HepG2 (cell line): ENCODE measurements around the gene SGMS1. TPM values are rescaled to one million over a fixed set of nuclear protein-coding genes. Genes with fewer than 3 reads are reported as not detected.
"Not testable (repeated sequence)": the region's sequence is repeated elsewhere in the genome, so short reads cannot be mapped to it uniquely, and the experiment has no call there.

Source experiments
- CREB1 ChIP-seq, 2 experiments: fragments of 450-650 bp in 1 of 2; IDR thresholded peaks; 2 replicates each; pipeline ENCODE4 v1.6.1; 2016 to 2017; ENCODE audit warnings: control low read depth in 1 of 2, mild to moderate bottlenecking in 1 of 2, missing compliant biosample characterization in 1 of 2, missing genetic modification characterization in 1 of 2
- ELF1 ChIP-seq: sonication (generic); formaldehyde crosslinking; IDR thresholded peaks from 2 replicates; pipeline ENCODE4 v1.4.0; 2020; ENCODE audit warnings: missing genetic modification reagents
- GABPA ChIP-seq, 2 experiments: IDR thresholded peaks; 2 replicates each; pipeline ENCODE4 v1.6.1; 2011 to 2016; ENCODE audit warnings: low read depth in 2 of 2, low read length in 1 of 2, missing biosample characterization in 1 of 2, missing genetic modification characterization in 1 of 2
- GATAD2A ChIP-seq: IDR thresholded peaks from 2 replicates; pipeline ENCODE4 v1.6.1; 2016
- NONO ChIP-seq, 2 experiments: fragments of 450-650 bp in 1 of 2; sonication (generic) in 1 of 2; formaldehyde crosslinking in 1 of 2; IDR thresholded peaks in 1 of 2; conservative IDR thresholded peaks in 1 of 2; 2 replicates each; pipeline versions ENCODE4 v1.6.1 to v1.8.0; 2017 to 2022; ENCODE audit warnings: mild to moderate bottlenecking in 1 of 2, missing genetic modification reagents in 1 of 2, moderate library complexity in 1 of 2
- PHF20 ChIP-seq: sonication (generic); formaldehyde crosslinking; IDR thresholded peaks from 2 replicates; pipeline ENCODE4 v1.5.0; 2020; ENCODE audit warnings: mild to moderate bottlenecking, missing genetic modification reagents
- POGZ ChIP-seq: sonication (generic); formaldehyde crosslinking; IDR thresholded peaks from 2 replicates; pipeline ENCODE4 v1.4.0; 2020; ENCODE audit warnings: mild to moderate bottlenecking, missing genetic modification reagents
- RBFOX2 ChIP-seq: fragments of 200-400 bp; formaldehyde crosslinking; IDR thresholded peaks from 2 replicates; pipeline ENCODE4 v1.6.1; 2017; ENCODE audit warnings: low read depth, mild to moderate bottlenecking, low read length
- SAP130 ChIP-seq: IDR thresholded peaks from 2 replicates; pipeline ENCODE4 v1.6.1; 2016; ENCODE audit warnings: low read depth
- SOX6 ChIP-seq, 2 experiments: fragments of 450-650 bp in 1 of 2; sonication (generic) in 1 of 2; formaldehyde crosslinking in 1 of 2; IDR thresholded peaks; 2 replicates each; pipeline versions ENCODE4 v1.4.0 to v1.6.1; 2017 to 2020; ENCODE audit warnings: antibody characterized with exemption in 1 of 2, mild to moderate bottlenecking in 1 of 2, missing genetic modification reagents in 1 of 2
- YEATS4 ChIP-seq: sonication (generic); formaldehyde crosslinking; IDR thresholded peaks from 2 replicates; pipeline ENCODE4 v1.4.0; 2020; ENCODE audit warnings: missing genetic modification reagents, borderline replicate concordance
- ZNF614 ChIP-seq: IDR thresholded peaks from 2 replicates; pipeline ENCODE4 v1.6.1; 2018; ENCODE audit warnings: missing biosample characterization, missing genetic modification reagents, inconsistent platforms, borderline replicate concordance
- ZNF616 ChIP-seq: sonication (generic); formaldehyde crosslinking; IDR thresholded peaks from 2 replicates; pipeline ENCODE4 v1.5.0; 2020; ENCODE audit warnings: low read depth, mild to moderate bottlenecking, missing genetic modification reagents
- ZNF777 ChIP-seq: sonication (generic); formaldehyde crosslinking; IDR thresholded peaks from 2 replicates; pipeline ENCODE4 v1.4.0; 2020; ENCODE audit warnings: missing genetic modification reagents
- polyA plus RNA-seq, 8 experiments: library from polyadenylated mRNA; depleted of rRNA in 3 of 8; stranded (reverse) in 7 of 8; unstranded in 1 of 8; fragments of >200 nt; fragmentation: Illumina TruSeq in 4 of 8; extraction: Trizol in 4 of 8; gene quantifications; 2 replicates each; pipeline versions ENCODE4 v1.2.1 to v1.2.3, GENCODE V29; 2011 to 2016; ENCODE audit warnings: low read depth in 4 of 8, missing spikeins in 1 of 8, mixed read lengths in 1 of 8; ENCODE audit not compliant: insufficient read depth in 1 of 8
- total RNA-seq, 5 experiments: library from RNA; depleted of rRNA; stranded (reverse); fragments of >200 nt; fragmentation: Illumina TruSeq; extraction: Trizol; gene quantifications; 2 replicates each; pipeline ENCODE4 v1.2.3, GENCODE V29; 2016; ENCODE audit warnings: low read depth in 1 of 5
- TF ChIP-seq, protein P1 (sequence below): sonication (generic); formaldehyde crosslinking; IDR thresholded peaks from 2 replicates; pipeline ENCODE4 v1.4.0; 2020; ENCODE audit warnings: mild to moderate bottlenecking, missing genetic modification reagents
- TF ChIP-seq, protein P2 (sequence below): IDR thresholded peaks from 2 replicates; pipeline ENCODE4 v1.6.1; 2012; ENCODE audit warnings: inconsistent platforms
- TF ChIP-seq, protein P3 (sequence below): sonication (generic); formaldehyde crosslinking; IDR thresholded peaks from 2 replicates; pipeline ENCODE4 v1.5.1; 2020; ENCODE audit warnings: mild to moderate bottlenecking, missing genetic modification reagents, moderate library complexity
- TF ChIP-seq, protein P4 (sequence below): IDR thresholded peaks from 2 replicates; pipeline ENCODE4 v1.6.1; 2016; ENCODE audit warnings: mild to moderate bottlenecking

Gene SGMS1
- total and polyA plus RNA-seq, 2 of the 13 experiments (the other 11 are each of a cell fraction or from before 2014, with no cell fraction given), result 6.5 to 15.1 TPM

DNA sequence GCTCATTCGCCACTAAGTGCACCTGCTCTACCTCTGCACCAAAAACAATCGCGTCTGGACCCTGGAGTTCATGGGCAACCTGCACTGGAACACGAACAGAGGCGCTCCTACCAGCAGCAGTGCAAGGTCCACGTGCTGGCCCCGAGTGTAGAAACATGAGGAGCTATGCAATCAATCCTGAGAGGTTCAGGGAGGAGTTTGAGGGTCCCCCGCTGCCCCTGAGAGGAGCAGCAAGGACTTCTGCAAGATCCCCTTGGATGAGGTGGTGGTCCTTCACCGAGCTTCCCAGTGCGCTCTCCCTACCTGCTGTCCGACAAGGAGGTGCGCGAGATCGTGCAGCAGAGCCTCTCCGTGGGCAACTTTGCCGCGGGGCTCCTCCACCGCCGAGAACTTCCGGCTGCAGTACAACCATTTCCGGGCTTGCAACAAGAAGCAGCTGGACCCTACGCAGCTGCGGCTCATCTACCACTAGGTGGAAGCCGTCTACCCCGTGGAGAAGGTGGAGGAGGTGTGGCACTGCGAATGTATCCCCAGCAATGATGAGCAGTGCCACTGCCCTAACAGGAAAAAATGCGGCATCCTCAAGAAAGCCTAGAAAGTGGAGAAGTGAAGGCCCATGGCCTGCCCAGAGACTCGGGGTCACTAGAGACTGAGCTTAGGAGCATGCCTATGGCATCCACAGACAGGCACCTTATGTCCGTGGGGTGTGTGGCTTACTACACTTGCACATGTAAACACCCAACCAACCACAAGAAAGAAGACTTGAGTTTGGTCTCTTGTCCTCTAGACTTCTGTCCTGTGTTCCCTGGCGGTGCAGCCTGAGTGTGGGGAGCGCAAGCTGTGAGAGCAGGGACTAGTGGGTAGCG, 36.3 kb upstream of the SGMS1 start (continued):
- TF ChIP-seq NONO, SOX6, CREB1 (IDR thresholded peaks at IDR 0.05): not testable (repeated sequence)
- TF ChIP-seq NONO (CRISPR knock-in tag; conservative IDR thresholded peaks at IDR 0.05), result peak; percentile 51; the same call in 1 of the 2 replicates
- TF ChIP-seq, protein P1, sequence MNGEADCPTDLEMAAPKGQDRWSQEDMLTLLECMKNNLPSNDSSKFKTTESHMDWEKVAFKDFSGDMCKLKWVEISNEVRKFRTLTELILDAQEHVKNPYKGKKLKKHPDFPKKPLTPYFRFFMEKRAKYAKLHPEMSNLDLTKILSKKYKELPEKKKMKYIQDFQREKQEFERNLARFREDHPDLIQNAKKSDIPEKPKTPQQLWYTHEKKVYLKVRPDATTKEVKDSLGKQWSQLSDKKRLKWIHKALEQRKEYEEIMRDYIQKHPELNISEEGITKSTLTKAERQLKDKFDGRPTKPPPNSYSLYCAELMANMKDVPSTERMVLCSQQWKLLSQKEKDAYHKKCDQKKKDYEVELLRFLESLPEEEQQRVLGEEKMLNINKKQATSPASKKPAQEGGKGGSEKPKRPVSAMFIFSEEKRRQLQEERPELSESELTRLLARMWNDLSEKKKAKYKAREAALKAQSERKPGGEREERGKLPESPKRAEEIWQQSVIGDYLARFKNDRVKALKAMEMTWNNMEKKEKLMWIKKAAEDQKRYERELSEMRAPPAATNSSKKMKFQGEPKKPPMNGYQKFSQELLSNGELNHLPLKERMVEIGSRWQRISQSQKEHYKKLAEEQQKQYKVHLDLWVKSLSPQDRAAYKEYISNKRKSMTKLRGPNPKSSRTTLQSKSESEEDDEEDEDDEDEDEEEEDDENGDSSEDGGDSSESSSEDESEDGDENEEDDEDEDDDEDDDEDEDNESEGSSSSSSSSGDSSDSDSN (CRISPR knock-in tag), result peak; percentile 54
- peak; percentile 36; the same call in 1 of the 2 replicates for TF ChIP-seq SOX6 (CRISPR knock-in tag; IDR thresholded peaks at IDR 0.05)
- 0 out of 2 replicates have a peak, but pooled peaks have one; percentile 35 for TF ChIP-seq ZNF777 (CRISPR knock-in tag)
- TF ChIP-seq, protein P2, sequence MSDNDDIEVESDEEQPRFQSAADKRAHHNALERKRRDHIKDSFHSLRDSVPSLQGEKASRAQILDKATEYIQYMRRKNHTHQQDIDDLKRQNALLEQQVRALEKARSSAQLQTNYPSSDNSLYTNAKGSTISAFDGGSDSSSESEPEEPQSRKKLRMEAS, result peak; percentile 58
- peak; percentile 53; the same call in 1 of the 2 replicates for TF ChIP-seq YEATS4 (CRISPR knock-in tag)
- TF ChIP-seq ZNF614 (CRISPR knock-in tag), result peak; percentile 63; the same call in 1 of the 2 replicates
- TF ChIP-seq, protein P3, sequence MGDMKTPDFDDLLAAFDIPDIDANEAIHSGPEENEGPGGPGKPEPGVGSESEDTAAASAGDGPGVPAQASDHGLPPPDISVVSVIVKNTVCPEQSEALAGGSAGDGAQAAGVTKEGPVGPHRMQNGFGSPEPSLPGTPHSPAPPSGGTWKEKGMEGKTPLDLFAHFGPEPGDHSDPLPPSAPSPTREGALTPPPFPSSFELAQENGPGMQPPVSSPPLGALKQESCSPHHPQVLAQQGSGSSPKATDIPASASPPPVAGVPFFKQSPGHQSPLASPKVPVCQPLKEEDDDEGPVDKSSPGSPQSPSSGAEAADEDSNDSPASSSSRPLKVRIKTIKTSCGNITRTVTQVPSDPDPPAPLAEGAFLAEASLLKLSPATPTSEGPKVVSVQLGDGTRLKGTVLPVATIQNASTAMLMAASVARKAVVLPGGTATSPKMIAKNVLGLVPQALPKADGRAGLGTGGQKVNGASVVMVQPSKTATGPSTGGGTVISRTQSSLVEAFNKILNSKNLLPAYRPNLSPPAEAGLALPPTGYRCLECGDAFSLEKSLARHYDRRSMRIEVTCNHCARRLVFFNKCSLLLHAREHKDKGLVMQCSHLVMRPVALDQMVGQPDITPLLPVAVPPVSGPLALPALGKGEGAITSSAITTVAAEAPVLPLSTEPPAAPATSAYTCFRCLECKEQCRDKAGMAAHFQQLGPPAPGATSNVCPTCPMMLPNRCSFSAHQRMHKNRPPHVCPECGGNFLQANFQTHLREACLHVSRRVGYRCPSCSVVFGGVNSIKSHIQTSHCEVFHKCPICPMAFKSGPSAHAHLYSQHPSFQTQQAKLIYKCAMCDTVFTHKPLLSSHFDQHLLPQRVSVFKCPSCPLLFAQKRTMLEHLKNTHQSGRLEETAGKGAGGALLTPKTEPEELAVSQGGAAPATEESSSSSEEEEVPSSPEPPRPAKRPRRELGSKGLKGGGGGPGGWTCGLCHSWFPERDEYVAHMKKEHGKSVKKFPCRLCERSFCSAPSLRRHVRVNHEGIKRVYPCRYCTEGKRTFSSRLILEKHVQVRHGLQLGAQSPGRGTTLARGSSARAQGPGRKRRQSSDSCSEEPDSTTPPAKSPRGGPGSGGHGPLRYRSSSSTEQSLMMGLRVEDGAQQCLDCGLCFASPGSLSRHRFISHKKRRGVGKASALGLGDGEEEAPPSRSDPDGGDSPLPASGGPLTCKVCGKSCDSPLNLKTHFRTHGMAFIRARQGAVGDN (CRISPR knock-in tag), result peak; percentile 94
- TF ChIP-seq, protein P4, sequence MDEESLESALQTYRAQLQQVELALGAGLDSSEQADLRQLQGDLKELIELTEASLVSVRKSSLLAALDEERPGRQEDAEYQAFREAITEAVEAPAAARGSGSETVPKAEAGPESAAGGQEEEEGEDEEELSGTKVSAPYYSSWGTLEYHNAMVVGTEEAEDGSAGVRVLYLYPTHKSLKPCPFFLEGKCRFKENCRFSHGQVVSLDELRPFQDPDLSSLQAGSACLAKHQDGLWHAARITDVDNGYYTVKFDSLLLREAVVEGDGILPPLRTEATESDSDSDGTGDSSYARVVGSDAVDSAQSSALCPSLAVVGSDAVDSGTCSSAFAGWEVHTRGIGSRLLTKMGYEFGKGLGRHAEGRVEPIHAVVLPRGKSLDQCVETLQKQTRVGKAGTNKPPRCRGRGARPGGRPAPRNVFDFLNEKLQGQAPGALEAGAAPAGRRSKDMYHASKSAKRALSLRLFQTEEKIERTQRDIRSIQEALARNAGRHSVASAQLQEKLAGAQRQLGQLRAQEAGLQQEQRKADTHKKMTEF (CRISPR knock-in tag), result peak; percentile 52; the same call in 1 of the 2 replicates
- peak; percentile 77 for TF ChIP-seq ELF1 (CRISPR knock-in tag)
- TF ChIP-seq CREB1 (CRISPR knock-in tag; IDR thresholded peaks at IDR 0.05), result 0 out of 2 replicates have a peak, but pooled peaks have one; percentile 21
- TF ChIP-seq ZNF616 (CRISPR knock-in tag), result 0 out of 2 replicates have a peak, but pooled peaks have one; percentile 29
- 0 out of 2 replicates have a peak, but pooled peaks have one; percentile 39 for TF ChIP-seq RBFOX2
- TF ChIP-seq POGZ (CRISPR knock-in tag), result peak; percentile 24; the same call in 1 of the 2 replicates
- TF ChIP-seq SAP130 (CRISPR knock-in tag), result peak; percentile 56
- TF ChIP-seq GABPA (IDR thresholded peaks at IDR 0.05; ENCODE audit: low read depth, low read length), result peak; percentile 74
- peak; percentile 92 for TF ChIP-seq GABPA (CRISPR knock-in tag; IDR thresholded peaks at IDR 0.05; ENCODE audit: low read depth)
- TF ChIP-seq GATAD2A, result peak; percentile 61; the same call in 1 of the 2 replicates
- TF ChIP-seq PHF20, result peak; percentile 55
